GM19351 (cell line): ENCODE measurements around the gene HPS3.
"Not testable (repeated sequence)": the region's sequence is repeated elsewhere in the genome, so short reads cannot be mapped to it uniquely, and the experiment has no call there.

Experiments used
- ATAC-seq: cut with Tn5 transposase; IDR thresholded peaks from one replicate; pipeline ENCODE4 v1.9.1; 2021; ENCODE audit warnings: mild to moderate bottlenecking, moderate library complexity; ENCODE audit not compliant: unreplicated experiment

HPS3 gene

GRCh38 chr3:149181182-149181581, 51.7 kb downstream of the HPS3 start:
- no peak for ATAC-seq

- no peak for ATAC-seq
These were observed 56.8 kb downstream of the HPS3 start for GRCh38 chr3:149186219-149186618.

GRCh38 chr3:149186721-149187120, 57.3 kb downstream of the HPS3 start:
- ATAC-seq: no peak

GRCh38 chr3:149188494-149188893, 59.1 kb downstream of the HPS3 start:
- ATAC-seq: no peak

DNA sequence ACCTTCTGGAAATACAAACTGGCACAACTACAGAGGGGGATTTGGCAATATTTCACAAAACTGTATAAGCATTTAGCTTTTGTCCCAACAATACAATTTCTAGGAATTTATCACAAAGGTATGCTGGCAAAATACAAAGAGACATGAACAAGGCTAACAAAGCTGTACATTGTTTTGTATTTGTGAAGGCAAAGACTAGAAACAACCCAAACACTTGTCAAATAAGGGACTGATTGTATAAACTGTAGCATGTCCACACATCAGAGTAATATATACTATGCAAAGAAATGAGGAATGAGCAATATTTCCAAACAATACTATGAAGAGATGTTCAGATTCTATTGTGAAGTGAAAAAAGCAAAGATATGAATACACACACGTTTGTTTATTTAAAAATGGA, 65.8 kb downstream of the HPS3 start:
- ATAC-seq: no peak

DNA sequence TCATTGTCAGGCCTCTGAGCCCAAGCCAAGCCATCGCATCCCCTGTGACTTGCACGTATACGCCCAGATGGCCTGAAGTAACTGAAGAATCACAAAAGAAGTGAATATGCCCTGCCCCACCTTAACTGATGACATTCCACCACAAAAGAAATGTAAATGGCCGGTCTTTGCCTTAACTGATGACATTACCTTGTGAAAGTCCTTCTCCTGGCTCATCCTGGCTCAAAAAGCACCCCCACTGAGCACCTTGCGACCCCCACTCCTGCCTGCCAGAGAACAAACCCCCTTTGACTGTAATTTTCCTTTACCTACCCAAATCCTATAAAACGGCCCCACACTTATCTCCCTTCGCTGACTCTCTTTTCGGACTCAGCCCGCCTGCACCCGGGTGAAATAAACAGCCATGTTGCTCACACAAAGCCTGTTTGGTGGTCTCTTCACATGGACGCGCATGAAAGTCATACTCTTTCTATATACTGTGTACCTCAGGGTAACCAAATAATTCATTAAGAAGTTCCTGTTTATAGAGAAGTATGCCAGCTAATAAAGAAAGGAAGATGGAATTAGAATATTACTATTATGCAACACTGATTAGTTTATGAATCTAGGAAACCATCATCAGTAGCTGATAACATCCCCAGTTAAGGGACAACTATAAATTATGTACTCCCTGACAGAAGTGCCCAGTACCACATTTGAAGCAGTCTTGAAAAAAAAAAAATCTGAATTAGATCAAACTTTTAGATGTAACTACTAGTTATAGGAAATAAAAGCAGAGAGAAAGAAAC, 67.6 kb downstream of the HPS3 start:
- not testable (repeated sequence) for ATAC-seq

DNA sequence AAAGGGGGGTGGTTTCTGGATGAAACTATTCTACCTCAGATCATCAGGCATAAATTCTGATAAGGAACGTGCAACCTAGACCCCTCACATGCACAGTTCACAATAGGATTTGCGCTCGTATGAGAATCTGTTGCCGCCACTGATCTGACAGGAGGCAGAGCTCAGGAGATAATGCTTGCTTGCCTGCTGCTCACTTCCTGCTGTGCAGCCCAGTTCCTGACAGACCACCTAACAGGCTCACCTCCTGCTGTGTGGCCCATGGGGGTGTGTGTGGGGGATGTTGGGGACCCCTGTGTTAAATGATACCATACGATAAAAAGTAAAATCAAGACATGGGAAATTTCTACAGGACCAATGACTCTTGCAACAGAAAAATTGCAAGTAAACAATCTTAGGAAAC, 68.2 kb downstream of the HPS3 start:
- no peak for ATAC-seq

DNA sequence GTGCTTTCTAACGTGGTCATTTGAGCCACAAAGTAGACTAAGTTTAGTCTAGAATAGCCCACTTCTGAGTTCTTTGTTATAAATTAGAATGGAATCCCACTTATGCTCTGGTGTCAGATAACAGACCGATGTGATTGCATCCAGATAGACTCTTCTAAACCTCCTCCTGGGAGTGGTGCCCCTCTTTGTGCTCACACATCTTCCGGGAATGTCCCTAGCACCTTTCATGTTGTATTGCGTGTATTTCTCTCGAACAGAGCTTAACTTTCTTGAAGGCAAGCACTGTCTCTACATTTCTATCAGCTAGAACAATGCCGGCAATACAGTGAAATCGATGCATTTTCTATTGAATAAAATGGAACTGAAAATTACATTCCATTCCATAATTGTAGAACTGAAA, 69.2 kb downstream of the HPS3 start:
- ATAC-seq: no peak

- no peak for ATAC-seq
These were observed 70.0 kb downstream of the HPS3 start for GRCh38 chr3:149199474-149199873.

GRCh38 chr3:149203758-149204157, 74.3 kb downstream of the HPS3 start:
- ATAC-seq: peak; percentile 100

- no peak for ATAC-seq
These were observed 75.1 kb downstream of the HPS3 start for GRCh38 chr3:149204390-149204991.

DNA sequence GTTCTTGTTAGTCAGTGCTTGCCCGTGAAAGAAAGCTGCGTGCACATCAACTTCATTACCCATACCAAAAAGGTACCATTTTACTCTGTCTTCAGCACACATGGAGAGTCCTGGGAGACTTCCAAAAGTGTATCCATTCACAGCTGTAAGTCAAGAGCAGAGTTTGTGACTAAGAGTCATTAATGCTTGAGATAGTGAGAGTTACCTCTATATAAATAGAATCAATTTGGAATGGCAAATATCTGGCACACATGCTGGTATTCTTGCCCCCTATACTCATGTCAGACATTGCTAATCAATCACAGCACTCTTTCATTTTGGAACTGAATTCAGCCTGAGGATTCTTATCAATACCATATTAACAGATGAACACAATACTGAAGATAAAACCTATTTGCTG, 78.0 kb downstream of the HPS3 start:
- no peak for ATAC-seq

GRCh38 chr3:149209431-149209830, 80.0 kb downstream of the HPS3 start:
- ATAC-seq: no peak

DNA sequence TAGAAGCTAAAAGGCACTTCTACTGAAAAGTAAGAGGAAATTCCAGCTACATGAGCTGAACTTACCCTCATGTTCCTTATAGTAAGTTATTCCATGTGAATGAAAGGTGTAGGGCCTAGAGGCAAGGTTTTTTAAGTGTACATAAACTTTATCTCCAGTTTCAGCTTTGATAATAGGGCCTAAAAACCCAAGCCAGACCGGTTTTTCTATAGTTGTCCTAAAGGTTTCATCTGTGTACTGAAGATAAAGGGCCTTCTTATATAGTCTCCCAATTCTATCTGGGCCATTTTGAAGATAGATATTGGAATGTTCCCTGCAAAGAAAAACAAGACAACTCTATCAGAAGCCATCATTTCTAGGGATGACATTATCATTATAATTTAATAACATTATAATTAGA, 82.9 kb downstream of the HPS3 start:
- ATAC-seq: no peak

DNA sequence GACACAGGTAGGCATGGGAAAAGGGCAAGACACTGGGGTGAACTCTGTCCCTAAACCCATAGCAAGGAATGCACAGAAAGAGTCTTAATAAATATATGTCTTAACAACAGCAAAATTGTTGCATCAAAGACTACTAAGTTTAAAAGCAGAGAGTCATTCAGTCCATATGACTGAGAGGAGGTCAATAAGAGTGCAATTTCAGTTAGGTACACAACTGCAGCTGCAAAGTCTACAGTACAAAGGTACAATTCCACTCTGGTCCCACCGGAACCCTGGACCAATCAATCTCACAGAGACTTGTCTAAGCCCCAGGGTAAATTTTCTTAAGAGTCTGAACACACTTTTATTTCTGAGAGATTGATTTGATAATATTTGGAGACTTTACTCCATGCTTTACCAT, 85.3 kb downstream of the HPS3 start:
- ATAC-seq: no peak

- no peak for ATAC-seq
These were observed 86.1 kb downstream of the HPS3 start for GRCh38 chr3:149215515-149215914.

GRCh38 chr3:149216193-149216869, 86.9 kb downstream of the HPS3 start:
- no peak for ATAC-seq

- no peak for ATAC-seq
These were observed 87.9 kb downstream of the HPS3 start for GRCh38 chr3:149217347-149217746.

DNA sequence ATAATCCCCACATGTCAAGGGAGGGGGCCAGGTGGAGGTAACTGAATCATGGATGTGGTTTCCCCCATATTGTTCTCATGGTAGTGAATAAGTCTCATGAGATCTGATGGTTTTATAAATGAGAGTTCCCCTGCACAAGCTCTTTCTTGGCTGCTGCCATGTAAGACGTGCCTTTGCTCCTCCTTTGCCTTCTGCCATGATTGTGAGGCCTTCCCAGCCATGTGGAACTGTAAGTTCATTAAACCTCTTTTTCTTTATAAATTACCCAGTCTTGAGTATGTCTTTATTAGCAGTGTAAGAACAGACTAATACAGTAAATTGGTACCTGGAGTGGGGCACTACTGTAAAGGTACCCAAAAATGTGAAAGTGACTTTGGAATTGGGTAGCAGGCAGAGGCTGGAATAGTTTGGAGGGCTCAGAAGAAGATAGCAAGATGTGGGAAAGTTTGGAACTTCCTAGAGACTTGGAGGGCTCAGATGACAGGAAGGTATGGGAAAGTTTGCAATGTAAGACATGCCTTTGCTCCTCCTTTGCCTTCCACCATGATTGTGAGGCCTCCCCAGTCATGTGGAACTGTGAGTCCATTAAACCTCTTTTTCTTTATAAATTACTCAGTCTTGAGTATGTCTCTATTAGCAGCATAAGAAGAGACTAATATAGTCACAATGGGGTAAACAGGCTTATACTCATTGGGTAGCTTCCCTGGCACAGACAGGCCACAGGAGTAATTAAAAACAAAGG, 90.1 kb downstream of the HPS3 start:
- ATAC-seq: not testable (repeated sequence)

GRCh38 chr3:149221783-149222517, 92.5 kb downstream of the HPS3 start, which contains the start of gene CP:
CP (minus strand) TSS chr3:149221829; CDS start chr3:149221792, 37 bp downstream.
- no peak for ATAC-seq
